Activated CD8-positive, alpha-beta T cell treated with anti-CD3 and anti-CD28 coated beads for 36 hours (primary cell): ENCODE results near the gene MRTFB. TPM values are rescaled to one million over a fixed set of nuclear protein-coding genes. Genes with fewer than 3 reads are reported as not detected.

Experiments
- ATAC-seq: fragments of 200-7000 bp; cut with Tn5 transposase; one replicate; pipeline ENCODE4 v1.10.0; 2021; ENCODE audit warnings: mild to moderate bottlenecking, moderate library complexity
- CTCF ChIA-PET: fragments of 350-600 bp; sonication (Branson Sonifier 250); formaldehyde crosslinking; loops from one replicate; lab custom pipeline; 2021; ENCODE audit warnings: antibody characterized with exemption; lab: Charles Lee
- POLR2A ChIA-PET: fragments of 350-600 bp; sonication (Branson Sonifier 250); formaldehyde crosslinking; loops from one replicate; lab custom pipeline; 2021; ENCODE audit warnings: antibody characterized with exemption; lab: Charles Lee
- DNase-seq: peaks from one replicate; pipeline ENCODE4 v3.0.0-alpha.2; 2020
- H3K27ac Mint-ChIP-seq: one replicate; pipeline ENCODE4 v1.8.0; 2021; ENCODE audit warnings: mild to moderate bottlenecking, mixed read lengths
- H3K27me3 Mint-ChIP-seq: one replicate; pipeline ENCODE4 v1.8.0; 2021; ENCODE audit warnings: mixed read lengths
- H3K36me3 Mint-ChIP-seq: one replicate; pipeline ENCODE4 v1.8.0; 2021; ENCODE audit warnings: low read depth, mixed read lengths
- H3K4me1 Mint-ChIP-seq: one replicate; pipeline ENCODE4 v1.8.0; 2021; ENCODE audit warnings: low read depth, mixed read lengths
- H3K4me3 Mint-ChIP-seq: one replicate; pipeline ENCODE4 v1.8.0; 2021; ENCODE audit warnings: mild to moderate bottlenecking, moderate library complexity, mixed read lengths
- H3K9me3 Mint-ChIP-seq: one replicate; pipeline ENCODE4 v1.8.0; 2021; ENCODE audit warnings: mixed read lengths
- intact Hi-C: fragments of 100-400 bp; cut with micrococcal nuclease; formaldehyde crosslinking; loops from one replicate; pipeline ENCODE4 v1.10.0; 2022
- total RNA-seq, 2 experiments: library from RNA; stranded (reverse); gene quantifications; one replicate each; pipeline ENCODE4 v1.2.3, GENCODE V29; 2021
- TF ChIP-seq, protein P1 (sequence below): fragments of 200-600 bp; IDR thresholded peaks from one replicate; pipeline ENCODE4 v1.8.0; 2022; ENCODE audit warnings: antibody characterized with exemption, mild to moderate bottlenecking

MRTFB gene
- total RNA-seq, 2 experiments from 2014 or later = 10.3 to 12.0 TPM

DNA sequence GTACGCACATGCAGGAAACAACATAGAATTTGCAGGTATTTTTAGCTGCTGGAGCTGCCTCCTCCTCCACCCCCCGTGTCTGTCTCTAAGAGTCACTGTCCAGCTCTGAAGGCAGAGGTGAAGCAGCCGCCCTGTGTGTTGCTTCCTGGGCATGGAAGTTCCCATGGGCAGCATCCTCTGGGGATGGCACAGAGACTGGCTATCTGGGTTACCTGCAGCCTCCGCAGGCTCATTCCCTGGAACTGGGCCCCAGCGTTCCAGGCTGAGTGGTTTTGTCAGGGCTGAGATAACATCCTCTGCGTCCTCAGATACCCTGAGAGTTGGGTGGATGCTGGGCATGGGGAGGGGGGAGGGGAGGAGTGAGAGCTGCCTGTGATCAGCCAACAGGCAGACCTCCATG, 41.5 kb upstream of the MRTFB start:
- TF ChIP-seq, protein P1, sequence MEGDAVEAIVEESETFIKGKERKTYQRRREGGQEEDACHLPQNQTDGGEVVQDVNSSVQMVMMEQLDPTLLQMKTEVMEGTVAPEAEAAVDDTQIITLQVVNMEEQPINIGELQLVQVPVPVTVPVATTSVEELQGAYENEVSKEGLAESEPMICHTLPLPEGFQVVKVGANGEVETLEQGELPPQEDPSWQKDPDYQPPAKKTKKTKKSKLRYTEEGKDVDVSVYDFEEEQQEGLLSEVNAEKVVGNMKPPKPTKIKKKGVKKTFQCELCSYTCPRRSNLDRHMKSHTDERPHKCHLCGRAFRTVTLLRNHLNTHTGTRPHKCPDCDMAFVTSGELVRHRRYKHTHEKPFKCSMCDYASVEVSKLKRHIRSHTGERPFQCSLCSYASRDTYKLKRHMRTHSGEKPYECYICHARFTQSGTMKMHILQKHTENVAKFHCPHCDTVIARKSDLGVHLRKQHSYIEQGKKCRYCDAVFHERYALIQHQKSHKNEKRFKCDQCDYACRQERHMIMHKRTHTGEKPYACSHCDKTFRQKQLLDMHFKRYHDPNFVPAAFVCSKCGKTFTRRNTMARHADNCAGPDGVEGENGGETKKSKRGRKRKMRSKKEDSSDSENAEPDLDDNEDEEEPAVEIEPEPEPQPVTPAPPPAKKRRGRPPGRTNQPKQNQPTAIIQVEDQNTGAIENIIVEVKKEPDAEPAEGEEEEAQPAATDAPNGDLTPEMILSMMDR = no peak
- H3K36me3 Mint-ChIP-seq = no peaks in the 10 kb centered on the region
- no peak overlapping the region for H3K27ac Mint-ChIP-seq
- DNase-seq = no peak
- intact Hi-C loops = no loop called here
- H3K27me3 Mint-ChIP-seq = peaks cover 7% of the 10 kb centered on the region
- no peaks in the 10 kb centered on the region for H3K4me1 Mint-ChIP-seq
- ATAC-seq = no peak
- H3K4me3 Mint-ChIP-seq = no peak overlapping the region
- peaks cover 2% of the 10 kb centered on the region for H3K9me3 Mint-ChIP-seq
- ChIA-PET POLR2A (no interaction called here), CTCF (no interaction called here)

DNA sequence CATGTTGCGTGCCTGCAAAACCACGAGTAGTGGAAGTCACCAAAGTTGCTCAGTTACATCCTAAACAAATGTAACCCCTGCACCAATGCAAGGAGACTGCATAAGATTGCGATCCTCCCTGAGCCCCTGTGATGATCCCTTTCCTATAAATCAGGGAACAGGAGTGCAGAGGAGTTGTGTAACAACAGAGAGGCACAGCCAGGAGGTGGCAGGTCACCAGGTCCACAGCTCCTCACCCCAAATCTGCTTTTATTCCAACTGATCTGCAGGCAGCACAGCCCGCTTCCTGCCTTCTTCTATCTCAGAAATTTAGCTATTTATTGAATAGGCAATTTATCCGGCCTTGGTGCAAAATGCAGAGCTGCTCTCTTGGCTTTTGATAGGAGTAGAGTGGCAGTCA, 36.0 kb upstream of the MRTFB start:
- peaks cover 3% of the 10 kb centered on the region for H3K9me3 Mint-ChIP-seq
- TF ChIP-seq, protein P1 = no peak
- CTCF ChIA-PET = no interaction called here
- intact Hi-C loops = no loop called here
- DNase-seq (no peak), ATAC-seq (no peak)
- no peaks in the 10 kb centered on the region for H3K4me1 Mint-ChIP-seq
- no peaks in the 10 kb centered on the region for H3K36me3 Mint-ChIP-seq
- H3K27me3 Mint-ChIP-seq = no peaks in the 10 kb centered on the region
- POLR2A ChIA-PET = no interaction called here
- no peak overlapping the region for H3K27ac Mint-ChIP-seq
- H3K4me3 Mint-ChIP-seq = no peak overlapping the region

DNA sequence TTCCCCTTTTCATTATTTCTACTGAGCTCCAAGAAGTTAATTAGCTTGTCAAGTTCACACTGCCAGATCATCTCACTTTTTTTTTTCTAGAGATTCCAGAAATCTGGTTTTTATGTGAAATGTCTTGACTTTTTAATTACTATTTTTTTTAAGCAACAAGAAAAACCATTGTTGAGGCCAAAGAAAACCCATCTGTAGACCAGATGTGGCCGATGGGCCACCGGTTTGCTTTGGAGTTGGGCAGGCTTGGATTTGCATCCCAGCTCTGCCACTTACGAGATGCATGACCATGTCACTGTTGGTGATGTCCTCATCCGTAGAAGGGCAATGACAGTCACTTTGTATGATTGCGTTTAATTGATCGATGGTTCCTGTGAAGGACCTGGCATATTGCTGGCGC, 34.2 kb upstream of the MRTFB start:
- Mint-ChIP-seq H3K4me1 (peaks cover 3% of the 10 kb centered on the region), H3K36me3 (no peaks in the 10 kb centered on the region), H3K27ac (no peak overlapping the region), H3K9me3 (peaks cover 3% of the 10 kb centered on the region), H3K4me3 (no peak overlapping the region), H3K27me3 (no peaks in the 10 kb centered on the region)
- TF ChIP-seq, protein P1 = no peak
- intact Hi-C loops = no loop called here
- POLR2A ChIA-PET = interaction anchor here (0.7 kb wide), 1 partner anchor 421 kb away, joined by 3 read pairs; no protein-coding TSS in a partner anchor
- ATAC-seq (no peak), DNase-seq (no peak)
- CTCF ChIA-PET = no interaction called here

DNA sequence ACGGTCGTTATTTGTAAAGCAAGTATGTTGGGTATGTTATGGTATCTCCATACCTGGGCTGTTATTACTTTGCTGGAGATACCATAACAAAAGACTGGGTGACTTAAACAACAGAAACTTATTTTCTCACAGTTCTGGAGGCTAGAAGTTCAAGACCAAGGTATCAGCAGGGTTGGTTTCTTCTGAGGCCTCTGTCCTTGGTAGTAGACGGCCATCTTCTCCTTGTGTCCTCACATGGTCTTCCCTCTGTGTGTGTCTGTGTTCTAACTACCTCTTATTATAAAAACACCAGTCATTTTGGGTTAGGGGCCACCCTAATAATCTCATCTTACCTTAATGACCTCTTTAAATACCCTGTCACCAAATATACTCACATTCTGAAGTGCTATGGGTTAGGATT, 33.2 kb upstream of the MRTFB start:
- no peaks in the 10 kb centered on the region for H3K36me3 Mint-ChIP-seq
- H3K4me3 Mint-ChIP-seq = no peak overlapping the region
- H3K27ac Mint-ChIP-seq = no peak overlapping the region
- DNase-seq (no peak), ATAC-seq (no peak)
- TF ChIP-seq, protein P1 = no peak
- peaks cover 3% of the 10 kb centered on the region for H3K4me1 Mint-ChIP-seq
- intact Hi-C loops = no loop called here
- ChIA-PET CTCF (no interaction called here), POLR2A (no interaction called here)
- no peaks in the 10 kb centered on the region for H3K27me3 Mint-ChIP-seq
- peaks cover 3% of the 10 kb centered on the region for H3K9me3 Mint-ChIP-seq

DNA sequence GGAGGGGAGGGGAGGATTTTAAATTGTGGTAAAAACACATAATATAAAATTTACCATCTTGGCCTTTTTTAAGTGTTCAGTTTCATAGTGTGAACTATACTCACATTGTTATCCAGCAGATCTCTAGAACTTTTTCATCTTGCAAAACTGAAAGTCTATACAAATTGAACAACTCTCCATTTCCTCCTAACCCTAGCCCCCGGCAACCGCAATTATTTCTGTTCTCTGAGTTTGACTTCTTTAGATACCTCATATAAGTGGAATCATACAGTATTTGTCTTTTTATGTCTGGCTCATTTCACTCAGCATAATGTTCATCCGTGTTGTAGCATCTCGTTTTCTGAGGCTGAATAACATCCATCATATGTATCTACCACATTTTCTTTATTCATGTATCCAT, 30.0 kb upstream of the MRTFB start:
- ChIA-PET CTCF (no interaction called here), POLR2A (no interaction called here)
- intact Hi-C loops = no loop called here
- TF ChIP-seq, protein P1 = no peak
- ATAC-seq = no peak
- Mint-ChIP-seq H3K9me3 (peaks cover 3% of the 10 kb centered on the region), H3K4me1 (peaks cover 3% of the 10 kb centered on the region), H3K4me3 (no peak overlapping the region), H3K27ac (no peak overlapping the region), H3K36me3 (no peaks in the 10 kb centered on the region), H3K27me3 (no peaks in the 10 kb centered on the region)
- DNase-seq = no peak
